ENCODE data around the gene CCDC3.

- no peak for TF ChIP-seq CTCF (conservative IDR thresholded peaks at IDR 0.05; ENCODE audit: low read depth, low read length)
- no peak for TF ChIP-seq EZH2 (IDR thresholded peaks at IDR 0.05; ENCODE audit: borderline replicate concordance, low read depth, low read length, poor library complexity, severe bottlenecking)
These were observed 85.8 kb downstream of the CCDC3 start for GRCh38 chr10:12915637-12916168.
